IMR-90 (cell line): ENCODE data around the gene BEND3. TPM values are rescaled to one million over a fixed set of nuclear protein-coding genes. Genes with fewer than 3 reads are reported as not detected.
A peak's percentile ranks its signal among the peaks of the same experiment; 100 is the strongest.

Experiments
- ATAC-seq: fragments of 200-7000 bp; cut with Tn5 transposase; 2 replicates; pipeline ENCODE4 v1.9.1; 2020; ENCODE audit warnings: low read depth, mild to moderate bottlenecking, moderate library complexity
- BruUV-seq: library from RNA; stranded (reverse); fragments of 400-500 nt; replicated peaks from 2 replicates; lab custom pipeline; 2021; lab: Mats Ljungman, UMichigan
- CTCF ChIA-PET: fragments of 300-600 bp; formaldehyde crosslinking; extraction: SDS; loops from one replicate; lab custom pipeline; 2021; ENCODE audit warnings: antibody characterized with exemption; lab: Yijun Ruan, JAX
- POLR2A ChIA-PET: fragments of 300-600 bp; sonication (Branson Sonifier 250); formaldehyde crosslinking; loops from one replicate; lab custom pipeline; 2022; ENCODE audit warnings: antibody characterized with exemption; ENCODE audit not compliant: unreplicated experiment; lab: Charles Lee
- DNase-seq: peaks from one replicate; pipeline ENCODE4 v3.0.0; 2013
- H2AFZ ChIP-seq: replicated peaks from 2 replicates; pipeline ENCODE3; 2013; ENCODE audit warnings: low read length, mild to moderate bottlenecking; ENCODE audit not compliant: poor library complexity
- H2AK5ac ChIP-seq: 2 replicates; pipeline ENCODE4 v1.6.1; 2013; ENCODE audit warnings: low read depth, low read length, inconsistent platforms
- H2AK9ac ChIP-seq: replicated peaks from 2 replicates; pipeline ENCODE3; 2013; ENCODE audit warnings: mild to moderate bottlenecking, low read depth, low read length, moderate library complexity; ENCODE audit not compliant: poor library complexity
- H2BK120ac ChIP-seq: 2 replicates; pipeline ENCODE4 v1.6.1; 2013; ENCODE audit warnings: low read depth, low read length, inconsistent platforms
- H2BK15ac ChIP-seq: 3 replicates; pipeline ENCODE4 v1.6.1; 2013; ENCODE audit warnings: low read depth, low read length, inconsistent platforms
- H2BK20ac ChIP-seq: 2 replicates; pipeline ENCODE4 v1.6.1; 2013; ENCODE audit warnings: low read depth, mild to moderate bottlenecking, inconsistent platforms, low read length, moderate library complexity
- H2BK5ac ChIP-seq: 2 replicates; pipeline ENCODE4 v1.6.1; 2013; ENCODE audit warnings: mild to moderate bottlenecking, low read depth, low read length, inconsistent platforms; ENCODE audit not compliant: poor library complexity, severe bottlenecking
- H3K14ac ChIP-seq: replicated peaks from 2 replicates; pipeline ENCODE4 v1.6.1; 2013; ENCODE audit warnings: low read depth, low read length, inconsistent platforms
- H3K18ac ChIP-seq: 2 replicates; pipeline ENCODE4 v1.6.1; 2013; ENCODE audit warnings: low read depth, low read length, control low read depth
- H3K23ac ChIP-seq: 2 replicates; pipeline ENCODE4 v1.6.1; 2013; ENCODE audit warnings: low read depth, low read length, inconsistent platforms
- H3K27ac ChIP-seq: 2 replicates; pipeline ENCODE4 v1.5.1; 2013; ENCODE audit warnings: mild to moderate bottlenecking, control low read depth, low read length; ENCODE audit not compliant: insufficient read depth
- H3K27me3 ChIP-seq: 2 replicates; pipeline ENCODE4 v1.6.1; 2013; ENCODE audit warnings: low read length; ENCODE audit not compliant: control insufficient read depth, insufficient read depth
- H3K36me3 ChIP-seq: 2 replicates; pipeline ENCODE4 v1.6.1; 2013; ENCODE audit warnings: low read length, mixed read lengths; ENCODE audit not compliant: control insufficient read depth, insufficient read depth
- H3K4ac ChIP-seq: 2 replicates; pipeline ENCODE4 v1.6.1; 2013; ENCODE audit warnings: low read depth, low read length, inconsistent platforms
- H3K4me1 ChIP-seq: 2 replicates; pipeline ENCODE4 v1.6.1; 2013; ENCODE audit warnings: low read length, mixed read lengths; ENCODE audit not compliant: control insufficient read depth, insufficient read depth
- H3K4me2 ChIP-seq: 2 replicates; pipeline ENCODE4 v1.6.1; 2013; ENCODE audit warnings: low read depth, mild to moderate bottlenecking, control low read depth, low read length, moderate library complexity
- H3K4me3 ChIP-seq: 2 replicates; pipeline ENCODE4 v1.5.1; 2013; ENCODE audit warnings: low read depth, mild to moderate bottlenecking, control low read depth, low read length, moderate library complexity; ENCODE audit not compliant: insufficient read depth
- H3K56ac ChIP-seq: 2 replicates; pipeline ENCODE4 v1.6.1; 2013; ENCODE audit warnings: low read length, inconsistent platforms; ENCODE audit not compliant: insufficient read depth; ENCODE audit errors: extremely low read depth
- H3K79me1 ChIP-seq, 2 experiments: 2 replicates each; pipeline ENCODE4 v1.6.1; 2013; ENCODE audit warnings: low read length in 2 of 2, inconsistent platforms in 1 of 2, low read depth in 1 of 2
- H3K9ac ChIP-seq: 2 replicates; pipeline ENCODE4 v1.6.1; 2013; ENCODE audit warnings: low read depth, low read length, control low read depth
- H3K9me1 ChIP-seq: 2 replicates; pipeline ENCODE4 v1.6.1; 2013; ENCODE audit warnings: low read length, inconsistent platforms; ENCODE audit not compliant: insufficient read depth
- H3K9me3 ChIP-seq: 2 replicates; pipeline ENCODE4 v1.6.1; 2013; ENCODE audit warnings: low read length; ENCODE audit not compliant: control insufficient read depth, insufficient read depth
- H4K20me1 ChIP-seq: 2 replicates; pipeline ENCODE4 v1.6.1; 2013; ENCODE audit warnings: low read length, inconsistent platforms; ENCODE audit not compliant: insufficient read depth
- H4K5ac ChIP-seq: 2 replicates; pipeline ENCODE4 v1.6.1; 2013; ENCODE audit warnings: mild to moderate bottlenecking, low read depth, low read length, control low read depth
- H4K8ac ChIP-seq, 2 experiments: 2 replicates each; pipeline ENCODE4 v1.6.1; 2013; ENCODE audit warnings: low read depth in 2 of 2, low read length in 2 of 2, control low read depth in 1 of 2, inconsistent platforms in 1 of 2
- H4K91ac ChIP-seq: 2 replicates; pipeline ENCODE4 v1.6.1; 2013; ENCODE audit warnings: low read depth, low read length, inconsistent platforms; ENCODE audit not compliant: insufficient read depth
- MAZ ChIP-seq: IDR thresholded peaks from 2 replicates; pipeline ENCODE4 v1.6.1; 2012; ENCODE audit warnings: low read depth, mild to moderate bottlenecking, low read length, improper control_type of control experiment, moderate library complexity, borderline replicate concordance
- MXI1 ChIP-seq: IDR thresholded peaks from 2 replicates; pipeline ENCODE4 v1.6.1; 2012; ENCODE audit warnings: low read depth, mild to moderate bottlenecking, low read length, moderate library complexity, borderline replicate concordance
- NFE2L2 ChIP-seq: fragments of 150-350 bp; IDR thresholded peaks from 2 replicates; pipeline ENCODE4 v1.6.1; 2016; ENCODE audit warnings: low read depth, mild to moderate bottlenecking, low read length
- RFX5 ChIP-seq: IDR thresholded peaks from 2 replicates; pipeline ENCODE4 v1.8.0; 2012; ENCODE audit warnings: low read depth, mild to moderate bottlenecking, low read length, moderate library complexity
- WGBS, 2 experiments: methylation state at CpG; one replicate each; pipeline versions ENCODE4 v1.1.5 to v1.1.7; 2013; ENCODE audit warnings: missing lambda C conversion rate in 2 of 2; ENCODE audit not compliant: insufficient read length in 1 of 2; ENCODE audit errors: extremely low coverage in 2 of 2; 5-methylcytosine and 5-hydroxymethylcytosine counted together
- dilution Hi-C: fragments of 300-500 bp; cut with HindIII; formaldehyde crosslinking; loops from one replicate; pipeline ENCODE4 v1.14.3; 2018; ENCODE audit warnings: low sequenced_read_pairs; ENCODE audit not compliant: unreplicated experiment
- in situ Hi-C: fragments of 300-500 bp; cut with MboI; formaldehyde crosslinking; loops from 3 replicates; pipeline ENCODE4 v1.14.3; 2019; ENCODE audit warnings: low sequenced_read_pairs, inconsistent platforms, mixed read lengths
- intact Hi-C: fragments of 100-400 bp; cut with micrococcal nuclease; formaldehyde crosslinking; loops from 2 replicates; pipeline ENCODE4 v1.10.0; 2022
- polyA plus RNA-seq, 3 experiments: library from polyadenylated mRNA; depleted of rRNA; stranded (reverse); fragments of >200 nt; gene quantifications; 2 replicates each; pipeline ENCODE4 v1.2.3, GENCODE V29; 2012; ENCODE audit warnings: low replicate concordance in 1 of 3
- total RNA-seq: library from RNA; depleted of rRNA; stranded (reverse); fragments of >200 nt; gene quantifications from 2 replicates; pipeline ENCODE4 v1.2.3, GENCODE V29; 2012

BEND3 gene
- total and polyA plus RNA-seq, 2 of the 4 experiments (the other 2 are of a cell fraction), result 1.2 to 1.8 TPM

GRCh38 chr6:107116931-107117330, 1.6 kb upstream of the BEND3 start:
- no peak overlapping the region for H2AK9ac ChIP-seq
- no peaks in the 10 kb centered on the region for H3K36me3 ChIP-seq
- no peaks in the 10 kb centered on the region for H3K9me3 ChIP-seq
- H2BK5ac ChIP-seq, result no peak overlapping the region
- WGBS, 2 experiments, result no CpG with 5 or more reads among the region's 7 CpGs
- no peak overlapping the region for H2AFZ ChIP-seq
- no peak overlapping the region for H3K4me3 ChIP-seq
- no peak overlapping the region for H2BK15ac ChIP-seq
- H3K9ac ChIP-seq, result no peak overlapping the region
- ATAC-seq, result no peak
- no TSS peak for BruUV-seq
- H3K79me1 ChIP-seq, result peaks cover 0 to 10% of the 10 kb centered on the region in 2 experiments; a peak in 1 of 4 replicates
- no peak for DNase-seq
- no peak overlapping the region for H4K5ac ChIP-seq
- no peak overlapping the region for H4K8ac ChIP-seq
- intact Hi-C loops, result no loop called here
- H3K18ac ChIP-seq, result no peak overlapping the region
- dilution Hi-C loops, result no loop called here
- H3K9me1 ChIP-seq, result no peaks in the 10 kb centered on the region
- no peak overlapping the region for H2AK5ac ChIP-seq
- POLR2A ChIA-PET, result no interaction called here
- H3K56ac ChIP-seq, result no peak overlapping the region
- H3K14ac ChIP-seq, result no peak overlapping the region
- TF ChIP-seq MAZ (no peak), NFE2L2 (no peak), MXI1 (no peak), RFX5 (no peak)
- H2BK120ac ChIP-seq, result no peak overlapping the region
- H3K4ac ChIP-seq, result no peak overlapping the region
- in situ Hi-C loops, result no loop called here
- CTCF ChIA-PET, result no interaction called here
- H3K27ac ChIP-seq, result no peak overlapping the region
- H4K91ac ChIP-seq, result no peak overlapping the region
- H3K4me1 ChIP-seq, result no peaks in the 10 kb centered on the region
- H3K4me2 ChIP-seq, result 0 out of 2 replicates have a peak overlapping the region, but pooled peaks have one; percentile 10
- H3K27me3 ChIP-seq, result peaks cover 3% of the 10 kb centered on the region; the same call in 1 of the 2 replicates
- peaks cover 4% of the 10 kb centered on the region; the same call in 1 of the 2 replicates for H4K20me1 ChIP-seq
- H2BK20ac ChIP-seq, result no peak overlapping the region
- H3K23ac ChIP-seq, result no peak overlapping the region
